Renal cortex interstitium (tissue), 11 donors: Measurements from ENCODE around the gene ZNF267. TPM values are rescaled to one million over a fixed set of nuclear protein-coding genes. Genes with fewer than 3 reads are reported as not detected.
"Not testable (repeated sequence)": the region's sequence is repeated elsewhere in the genome, so short reads cannot be mapped to it uniquely, and the experiment has no call there.

Experiments
- DNase-seq, 11 donors: peaks; one replicate each; pipeline ENCODE4 v3.0.0-alpha.2; 2013; ENCODE audit warnings: low read depth in 9 of 11, low spot score in 4 of 11; ENCODE audit errors: extremely low read depth in 1 of 11
- polyA plus RNA-seq, 3 donors: library from polyadenylated mRNA; unstranded; fragments of 120-200 nt; gene quantifications; one replicate each; pipeline ENCODE4 v1.2.1, GENCODE V29; 2013; ENCODE audit not compliant: insufficient read length in 3 of 3

The ZNF267 gene
- polyA plus RNA-seq, 3 donors = 12.5 to 15.9 (median 13.0) TPM

DNA sequence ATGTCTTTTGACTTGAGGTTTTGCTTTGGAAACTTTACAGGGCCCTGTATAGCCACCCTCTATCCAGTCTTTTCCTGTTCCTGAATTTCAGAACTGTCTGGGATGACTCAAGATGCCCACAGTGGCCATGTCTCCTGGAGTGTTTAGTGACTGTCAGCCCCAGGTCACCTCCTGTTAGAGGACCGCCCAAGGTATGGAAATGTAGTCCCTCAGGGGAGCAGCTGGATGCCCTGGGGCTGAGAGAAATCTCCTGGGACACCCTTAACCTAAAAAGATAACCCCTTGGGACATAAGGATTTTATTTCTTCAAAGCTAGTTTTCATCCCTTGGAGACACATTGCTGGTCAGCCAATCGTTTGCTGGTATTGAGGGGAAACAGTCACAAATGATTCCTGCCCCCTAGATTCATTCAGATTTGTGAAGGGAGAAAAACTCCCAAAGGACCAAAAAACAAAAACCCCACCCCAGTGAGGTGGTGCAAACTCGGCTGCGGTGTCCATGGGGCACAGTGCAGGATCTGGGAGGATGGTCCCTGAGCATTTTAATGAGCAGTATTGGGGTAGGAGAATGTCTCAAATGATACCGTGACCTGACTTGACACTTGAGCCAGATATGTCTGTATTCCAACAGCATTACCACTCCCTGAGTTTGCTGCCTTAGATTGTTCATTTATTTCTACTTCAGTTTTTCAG is 1.7 kb downstream of the ZNF267 start:
- no peak for DNase-seq

DNA sequence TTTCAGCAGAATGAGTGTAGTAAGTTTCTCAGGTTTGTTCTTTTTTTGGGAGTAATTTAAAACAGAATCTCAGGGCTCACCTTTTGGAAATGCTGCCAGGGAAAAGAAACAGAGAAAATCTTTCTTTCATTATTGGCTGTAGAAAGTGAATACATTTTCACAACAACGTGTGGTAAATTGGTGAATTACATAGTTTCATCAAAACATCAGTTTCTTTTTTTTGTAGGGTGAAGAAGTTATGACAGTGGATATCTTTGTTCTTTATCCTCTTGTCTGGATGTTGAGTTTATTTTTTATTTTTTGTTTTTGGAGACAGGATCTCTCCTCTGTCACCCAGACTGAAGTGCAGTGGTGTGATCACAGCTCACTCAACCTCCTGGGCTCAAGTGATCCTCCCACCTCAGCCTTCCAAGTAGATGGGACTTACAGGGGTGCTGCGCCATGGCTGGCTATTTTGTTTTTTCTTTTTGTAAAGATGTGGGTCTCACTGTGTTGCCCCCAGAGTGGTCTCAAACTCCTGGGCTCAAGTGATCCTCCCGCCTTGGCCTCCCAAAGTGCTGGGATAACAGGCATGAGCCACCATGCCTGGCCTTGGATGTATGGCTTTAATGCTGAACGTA is 2.4 kb downstream of the ZNF267 start:
- no peak for DNase-seq

DNA sequence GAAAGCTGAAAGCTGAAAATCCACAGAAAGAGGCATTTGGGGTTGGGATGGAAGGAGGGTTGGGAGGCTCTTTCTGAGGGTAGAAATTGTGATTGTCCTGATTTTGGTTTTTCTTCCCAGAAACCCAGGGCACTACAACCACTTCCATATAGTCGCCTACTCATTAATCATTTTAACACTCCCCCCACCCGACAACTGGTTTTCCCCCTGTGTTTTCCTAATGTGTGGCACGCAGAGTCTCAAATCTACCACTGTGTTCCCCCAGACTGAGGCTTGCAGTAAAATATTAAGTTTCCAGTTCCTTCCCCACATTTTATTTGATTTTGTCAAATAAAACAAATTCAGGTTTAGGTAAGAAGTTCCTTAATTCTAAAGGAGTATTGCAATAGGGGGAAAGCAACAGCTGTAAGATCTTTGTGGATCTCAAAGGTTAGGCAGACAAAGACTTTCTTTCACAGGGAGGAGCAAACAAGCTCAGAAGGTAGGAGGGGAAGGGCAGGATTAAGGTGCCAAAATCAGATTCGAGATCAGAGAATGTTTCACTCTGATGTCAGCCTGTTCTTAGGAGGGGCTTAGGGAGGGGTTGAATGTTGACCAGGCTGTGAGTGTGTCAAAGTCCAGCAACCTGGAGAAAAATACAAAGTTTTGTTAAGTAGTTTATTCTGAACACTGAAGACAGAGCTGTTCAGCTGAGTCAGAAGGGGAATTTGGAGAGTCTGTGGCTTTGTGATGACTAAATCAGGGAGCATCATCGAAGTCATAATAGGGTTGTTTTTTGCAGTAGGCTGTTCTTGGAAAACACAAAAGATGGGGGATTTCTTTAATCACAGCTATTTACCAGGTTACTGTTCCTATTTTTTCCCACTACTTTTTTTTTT is 3.6 kb downstream of the ZNF267 start:
- no peak for DNase-seq

- no peak for DNase-seq
Measured at GRCh38 chr16:31877876-31878642, 4.5 kb downstream of the ZNF267 start.

DNA sequence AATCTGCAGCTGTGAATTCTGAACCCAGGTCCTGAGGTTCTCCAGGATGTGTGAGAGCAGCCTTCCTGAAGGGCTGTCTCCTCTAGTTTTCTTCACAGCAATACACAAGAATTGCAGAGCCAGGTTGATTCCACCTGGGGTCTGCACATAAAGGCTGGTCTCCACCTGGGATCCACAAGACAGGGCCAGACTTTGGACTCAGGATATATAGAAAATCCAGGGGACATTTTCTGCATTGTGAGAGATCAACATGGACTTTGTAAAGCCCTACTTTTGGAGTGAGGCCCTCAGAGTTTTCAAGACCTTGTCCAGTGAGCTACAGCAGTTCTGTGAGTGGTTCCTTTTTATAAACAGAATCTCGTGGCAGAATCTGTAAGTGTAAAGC is 6.3 kb downstream of the ZNF267 start:
- DNase-seq = no peak

GRCh38 chr16:31880322-31880979 is 6.8 kb downstream of the ZNF267 start:
- no peak for DNase-seq

DNA sequence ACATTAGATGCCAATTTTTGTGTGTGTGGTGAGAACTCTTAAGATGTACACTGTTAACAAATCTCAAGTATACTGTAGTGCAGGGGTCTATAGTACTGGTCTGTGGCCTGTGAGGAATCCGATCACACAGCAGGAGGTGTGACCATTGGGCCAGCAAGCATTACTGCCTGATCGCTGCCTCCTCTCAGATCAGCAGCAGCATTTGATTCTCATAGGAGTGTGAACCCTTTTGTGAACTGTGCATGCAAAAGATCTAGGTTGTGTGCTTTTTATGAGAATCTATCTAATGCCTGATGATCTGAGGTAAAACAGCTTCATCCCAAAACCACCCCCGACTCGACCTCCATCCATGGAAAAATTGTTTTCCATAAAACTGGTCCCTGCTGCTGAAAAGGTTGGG is 12.6 kb downstream of the ZNF267 start:
- DNase-seq = no peak

DNA sequence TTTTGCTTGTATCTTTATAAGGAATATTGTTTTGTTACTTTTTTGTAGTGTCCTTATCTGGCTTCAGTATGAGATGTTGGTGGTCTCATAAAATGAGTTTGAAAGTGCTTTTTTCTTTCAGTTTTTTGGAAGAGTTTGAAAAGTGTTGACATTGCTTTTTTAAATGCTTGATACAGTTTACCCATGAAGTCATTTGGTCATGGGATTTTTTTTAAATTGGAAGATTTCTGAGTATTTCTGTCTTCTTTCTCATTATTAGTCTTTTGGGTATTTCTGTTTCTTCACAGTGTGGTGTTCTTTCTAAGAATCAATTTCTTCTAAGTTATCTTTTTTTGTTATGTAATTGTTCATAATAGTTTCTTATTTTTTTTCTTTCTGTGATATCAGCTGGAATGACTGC is 15.1 kb downstream of the ZNF267 start:
- no peak for DNase-seq

- DNase-seq = not testable (repeated sequence)
Measured at GRCh38 chr16:31892111-31892510, 18.5 kb downstream of the ZNF267 start.

- DNase-seq = no peak
Measured at GRCh38 chr16:31893824-31894223, 20.2 kb downstream of the ZNF267 start.

- DNase-seq = no peak
Measured at GRCh38 chr16:31897283-31897682, 23.7 kb downstream of the ZNF267 start.

DNA sequence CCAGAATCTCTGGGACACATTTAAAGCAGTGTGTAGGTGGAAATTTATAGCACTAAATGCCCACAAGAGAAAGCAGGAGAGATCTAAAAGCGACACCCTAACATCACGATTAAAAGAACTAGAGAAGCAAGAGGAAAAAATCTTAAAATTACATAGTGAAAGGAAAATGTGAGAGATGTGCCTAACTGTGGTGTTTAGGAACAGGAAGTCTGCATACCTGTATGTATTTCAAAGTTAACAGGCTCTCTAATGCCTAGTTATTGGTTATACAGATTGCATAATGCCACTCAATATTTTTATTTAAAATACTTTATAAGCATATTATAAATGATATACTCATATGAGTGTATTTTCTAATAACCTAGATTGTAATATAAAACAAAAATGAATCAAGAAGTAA is 25.9 kb downstream of the ZNF267 start:
- DNase-seq = no peak

DNA sequence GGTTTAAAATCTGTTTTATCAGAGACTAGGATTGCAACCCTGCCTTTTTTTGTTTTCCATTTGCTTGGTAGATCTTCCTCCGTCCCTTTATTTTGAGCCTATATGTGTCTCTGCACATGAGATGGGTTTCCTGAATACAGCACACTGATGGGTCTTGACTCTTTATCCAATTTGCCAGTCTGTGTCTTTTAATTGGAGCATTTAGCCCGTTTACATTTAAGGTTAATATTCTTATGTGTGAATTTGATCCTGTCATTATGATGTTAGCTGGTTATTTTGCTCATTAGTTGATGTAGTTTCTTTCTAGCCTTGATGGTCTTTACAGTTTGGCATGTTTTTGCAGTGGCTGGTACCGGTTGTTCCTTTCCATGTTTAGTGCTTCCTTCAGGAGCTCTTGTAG is 31.0 kb downstream of the ZNF267 start:
- not testable (repeated sequence) for DNase-seq

DNA sequence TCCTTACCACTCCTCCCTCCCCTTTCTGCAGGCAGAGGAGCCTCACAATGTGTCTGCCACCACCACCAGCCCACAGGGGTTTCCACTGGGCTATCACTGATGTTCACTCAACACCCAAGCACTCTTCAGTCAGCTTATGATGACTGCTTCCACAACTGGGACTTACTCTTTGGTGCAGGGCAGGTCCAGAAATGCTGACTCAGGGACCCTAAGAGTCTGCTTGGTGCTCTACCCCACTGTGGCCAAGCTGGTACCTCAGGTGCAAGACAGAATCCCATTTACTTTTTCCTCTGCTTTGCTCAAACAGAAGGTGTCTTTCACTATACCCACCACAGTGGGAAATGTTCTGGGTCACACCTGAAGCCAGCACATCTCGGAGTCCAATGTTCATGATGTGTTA is 40.1 kb downstream of the ZNF267 start:
- no peak for DNase-seq

DNA sequence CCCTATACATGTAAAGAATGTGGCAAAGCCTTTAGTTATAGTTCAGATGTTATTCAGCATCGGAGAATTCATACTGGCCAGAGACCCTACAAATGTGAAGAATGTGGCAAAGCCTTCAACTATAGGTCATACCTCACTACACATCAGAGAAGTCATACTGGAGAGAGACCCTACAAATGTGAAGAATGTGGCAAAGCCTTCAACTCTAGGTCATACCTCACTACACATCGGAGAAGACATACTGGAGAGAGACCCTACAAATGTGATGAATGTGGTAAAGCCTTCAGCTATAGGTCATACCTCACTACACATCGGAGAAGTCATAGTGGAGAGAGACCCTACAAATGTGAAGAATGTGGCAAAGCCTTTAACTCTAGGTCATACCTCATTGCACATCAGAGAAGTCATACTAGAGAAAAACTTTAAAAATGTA is 42.5 kb downstream of the ZNF267 start:
- DNase-seq = no peak

- DNase-seq = no peak
Measured at GRCh38 chr16:31920373-31920772, 46.8 kb downstream of the ZNF267 start.

- DNase-seq = not testable (repeated sequence)
Measured at GRCh38 chr16:31951806-31952205, 78.2 kb downstream of the ZNF267 start.

- not testable (repeated sequence) for DNase-seq
Measured at GRCh38 chr16:31952206-31952605, 78.6 kb downstream of the ZNF267 start.

GRCh38 chr16:31956221-31956620 is 82.6 kb downstream of the ZNF267 start:
- not testable (repeated sequence) for DNase-seq
